PC-9 (cell line): ENCODE results near the gene A1BG. TPM values are rescaled to one million over a fixed set of nuclear protein-coding genes. Genes with fewer than 3 reads are reported as not detected.
A peak's percentile ranks its signal among the peaks of the same experiment; 100 is the strongest.

Experiments
- BruUV-seq: library from RNA; stranded (reverse); fragments of 400-500 nt; replicated peaks from 2 replicates; lab custom pipeline; 2021; lab: Mats Ljungman, UMichigan
- CTCF ChIA-PET: fragments of 300-600 bp; sonication (Branson Sonifier 250); formaldehyde crosslinking; loops from one replicate; lab custom pipeline; 2022; ENCODE audit warnings: antibody characterized with exemption; lab: Charles Lee
- POLR2A ChIA-PET: fragments of 300-600 bp; sonication (Branson Sonifier 250); formaldehyde crosslinking; loops from one replicate; lab custom pipeline; 2022; ENCODE audit warnings: antibody characterized with exemption; ENCODE audit not compliant: unreplicated experiment; lab: Charles Lee
- DNase-seq, 2 experiments: peaks; one replicate each; pipeline versions ENCODE4 v3.0.0 to v3.0.0-alpha.2; 2015 to 2022; ENCODE audit warnings: mixed read lengths in 1 of 2
- H2AFZ ChIP-seq: fragments of 200-600 bp; sonication (generic); 2 replicates; pipeline ENCODE4 v1.8.1; 2017; ENCODE audit warnings: antibody characterized with exemption
- H3F3A ChIP-seq: fragments of 200-600 bp; sonication (generic); 2 replicates; pipeline ENCODE4 v1.8.1; 2017; ENCODE audit warnings: antibody characterized with exemption, mild to moderate bottlenecking, low read depth; ENCODE audit not compliant: insufficient read depth
- H3K27ac ChIP-seq: fragments of 200-600 bp; sonication (generic); 2 replicates; pipeline ENCODE4 v1.6.1; 2016; ENCODE audit warnings: mixed run types
- H3K27me3 ChIP-seq: fragments of 200-600 bp; sonication (generic); 2 replicates; pipeline ENCODE4 v1.6.1; 2016; ENCODE audit warnings: low read depth, mixed run types; ENCODE audit not compliant: insufficient read depth
- H3K36me3 ChIP-seq: fragments of 200-600 bp; sonication (generic); 2 replicates; pipeline ENCODE4 v1.6.1; 2016; ENCODE audit warnings: low read depth, mixed run types
- H3K4me1 ChIP-seq: fragments of 200-600 bp; sonication (generic); replicated peaks from 2 replicates; pipeline ENCODE4 v1.6.1; 2016; ENCODE audit warnings: mixed run types; ENCODE audit not compliant: insufficient read depth
- H3K4me2 ChIP-seq: fragments of 200-600 bp; sonication (generic); 2 replicates; pipeline ENCODE4 v1.6.1; 2017; ENCODE audit warnings: mixed run types
- H3K4me3 ChIP-seq: fragments of 200-600 bp; sonication (generic); 2 replicates; pipeline ENCODE4 v1.6.1; 2016; ENCODE audit warnings: mixed run types
- H3K79me2 ChIP-seq: fragments of 200-600 bp; sonication (generic); 2 replicates; pipeline ENCODE4 v1.6.1; 2017; ENCODE audit warnings: low read depth, mixed run types
- H3K9me2 ChIP-seq: fragments of 200-600 bp; sonication (generic); 2 replicates; pipeline ENCODE4 v1.8.1; 2017; ENCODE audit warnings: mild to moderate bottlenecking; ENCODE audit not compliant: insufficient read depth
- H3K9me3 ChIP-seq: fragments of 200-600 bp; sonication (generic); 2 replicates; pipeline ENCODE4 v1.8.1; 2016; ENCODE audit warnings: low read depth; ENCODE audit not compliant: insufficient read depth
- H4K20me1 ChIP-seq: fragments of 200-600 bp; sonication (generic); 2 replicates; pipeline ENCODE4 v1.8.1; 2017; ENCODE audit not compliant: insufficient read depth
- EZH2 ChIP-seq: fragments of 200-600 bp; sonication (generic); IDR thresholded peaks from 2 replicates; pipeline ENCODE4 v1.8.0; 2017; ENCODE audit warnings: antibody characterized with exemption, low read depth
- intact Hi-C: fragments of 100-400 bp; cut with micrococcal nuclease; formaldehyde crosslinking; loops from one replicate; pipeline ENCODE4 v1.10.0; 2022; ENCODE audit not compliant: unreplicated experiment
- total RNA-seq: library from RNA; stranded (reverse); gene quantifications from 2 replicates; pipeline ENCODE4 v1.2.3, GENCODE V29; 2021
- TF ChIP-seq, protein P1 (sequence below): fragments of 200-600 bp; sonication (generic); conservative IDR thresholded peaks from 2 replicates; pipeline ENCODE4 v1.6.1; 2017; ENCODE audit warnings: mixed run types, antibody characterized with exemption, mild to moderate bottlenecking, moderate library complexity

The A1BG gene
- total RNA-seq, 1 experiment from 2014 or later = 2.5 TPM

DNA sequence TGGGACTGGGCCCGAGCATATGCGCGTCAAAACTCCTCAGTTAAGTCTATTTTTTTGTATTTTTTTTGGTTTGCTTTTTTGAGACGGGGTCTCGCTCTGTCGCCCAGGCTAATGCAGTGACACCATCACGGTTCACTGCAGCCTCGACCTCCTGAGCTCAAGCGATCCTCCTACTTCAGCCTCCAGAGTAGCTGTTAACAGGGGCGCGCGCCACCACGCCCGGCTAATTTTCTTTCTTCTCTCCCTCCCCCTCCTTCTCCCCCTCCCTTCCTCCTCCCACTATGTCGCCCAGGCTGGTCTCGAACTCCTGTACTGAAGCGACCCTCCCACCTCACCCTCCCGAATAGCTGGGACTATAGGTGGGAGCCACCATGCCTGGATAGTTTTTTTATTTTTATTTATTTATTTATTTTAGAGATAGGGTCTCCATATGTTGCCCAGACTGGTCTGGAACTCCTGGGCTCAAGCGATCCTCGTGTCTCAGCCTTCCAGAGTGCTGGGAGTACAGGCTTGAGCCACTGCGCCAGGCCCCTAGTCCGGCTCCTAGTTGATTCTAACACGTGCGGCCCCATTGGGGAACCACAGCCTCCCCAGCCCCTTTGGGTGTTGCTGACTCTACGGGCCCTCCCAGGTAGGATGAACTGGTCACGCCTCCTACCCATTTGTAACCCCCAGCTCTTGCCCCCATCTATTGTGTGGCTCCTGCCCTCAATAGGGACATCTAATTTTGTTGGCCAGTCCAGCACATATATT lies 28.3 kb upstream of the A1BG start:
- H3K9me2 ChIP-seq = no peaks in the 10 kb centered on the region
- H4K20me1 ChIP-seq = no peaks in the 10 kb centered on the region
- H3K4me1 ChIP-seq = peaks cover 12% of the 10 kb centered on the region
- CTCF ChIA-PET = no interaction called here
- TF ChIP-seq, protein P1, sequence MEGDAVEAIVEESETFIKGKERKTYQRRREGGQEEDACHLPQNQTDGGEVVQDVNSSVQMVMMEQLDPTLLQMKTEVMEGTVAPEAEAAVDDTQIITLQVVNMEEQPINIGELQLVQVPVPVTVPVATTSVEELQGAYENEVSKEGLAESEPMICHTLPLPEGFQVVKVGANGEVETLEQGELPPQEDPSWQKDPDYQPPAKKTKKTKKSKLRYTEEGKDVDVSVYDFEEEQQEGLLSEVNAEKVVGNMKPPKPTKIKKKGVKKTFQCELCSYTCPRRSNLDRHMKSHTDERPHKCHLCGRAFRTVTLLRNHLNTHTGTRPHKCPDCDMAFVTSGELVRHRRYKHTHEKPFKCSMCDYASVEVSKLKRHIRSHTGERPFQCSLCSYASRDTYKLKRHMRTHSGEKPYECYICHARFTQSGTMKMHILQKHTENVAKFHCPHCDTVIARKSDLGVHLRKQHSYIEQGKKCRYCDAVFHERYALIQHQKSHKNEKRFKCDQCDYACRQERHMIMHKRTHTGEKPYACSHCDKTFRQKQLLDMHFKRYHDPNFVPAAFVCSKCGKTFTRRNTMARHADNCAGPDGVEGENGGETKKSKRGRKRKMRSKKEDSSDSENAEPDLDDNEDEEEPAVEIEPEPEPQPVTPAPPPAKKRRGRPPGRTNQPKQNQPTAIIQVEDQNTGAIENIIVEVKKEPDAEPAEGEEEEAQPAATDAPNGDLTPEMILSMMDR = no peak
- no peak for TF ChIP-seq EZH2
- peak overlapping the region; percentile 92 for H3K4me3 ChIP-seq
- POLR2A ChIA-PET = interaction anchor here (0.6 to 1.3 kb wide), 2 partner anchors 11 to 19 kb away, joined by 3 to 4 read pairs; partner anchors contain the start of gene ZNF497
- H3K4me2 ChIP-seq = peak overlapping the region; percentile 76
- H3F3A ChIP-seq = no peaks in the 10 kb centered on the region
- intact Hi-C loops = loop anchor here (1.0 to 5.0 kb wide), 5 partner anchors 13 to 96 kb away; partner anchors contain the start of genes RNF225, ZNF446, ZNF497 and ZNF584
- no peaks in the 10 kb centered on the region for H3K27me3 ChIP-seq
- no peaks in the 10 kb centered on the region for H3K36me3 ChIP-seq
- H2AFZ ChIP-seq = peak overlapping the region; percentile 77
- BruUV-seq = no TSS peak
- no peak overlapping the region for H3K27ac ChIP-seq
- DNase-seq = no peak
- H3K9me3 ChIP-seq = no peaks in the 10 kb centered on the region
- peaks cover 28% of the 10 kb centered on the region for H3K79me2 ChIP-seq

DNA sequence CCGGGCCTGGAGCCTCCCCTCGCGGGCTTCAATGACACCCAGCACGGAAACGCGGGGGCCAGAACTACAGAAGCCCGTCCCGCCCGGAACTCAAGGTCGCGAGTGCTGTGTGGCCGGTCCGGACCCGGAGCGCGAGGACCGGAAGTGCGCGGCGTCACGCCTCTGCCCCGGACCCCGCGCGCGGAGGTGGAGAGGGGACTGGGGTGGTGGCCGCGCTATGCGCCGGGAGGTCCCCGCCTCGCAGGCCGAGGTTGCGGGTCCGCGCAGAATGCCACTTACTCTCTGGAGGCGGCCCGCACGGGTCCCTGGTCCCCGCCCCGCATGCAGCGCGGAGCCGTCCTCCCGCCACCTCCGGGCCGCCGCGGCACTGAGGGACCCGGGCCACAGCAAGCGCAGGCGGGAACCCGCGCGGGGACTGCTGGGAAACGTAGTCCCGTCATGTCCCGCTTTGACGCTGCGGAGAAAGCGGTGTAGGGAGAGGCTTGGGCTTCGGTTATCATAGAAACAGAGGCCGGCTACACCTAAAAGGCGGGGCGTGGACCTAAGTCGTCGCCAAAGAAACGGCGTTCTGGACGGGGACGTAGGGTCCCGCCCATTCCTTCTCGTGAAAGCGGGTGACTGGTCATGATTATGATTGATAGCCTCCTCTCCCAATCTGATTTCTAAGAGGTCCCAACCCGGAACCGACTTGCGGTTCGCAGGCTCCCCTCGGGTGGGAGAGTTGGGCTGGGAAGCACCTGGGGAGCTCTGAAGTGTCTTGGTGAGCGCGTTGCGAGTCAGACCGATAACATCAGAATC lies 27.6 kb upstream of the A1BG start, which contains the start of gene ZNF837:
Gene ZNF837 (minus strand): TSS at position 369 of the 798 bp plus-strand sequence. CDS start 11,698 bp downstream, outside the sequence.
- Histone ChIP-seq H3K4me3 (peak within 1 kb of the TSS; percentile 92), H3K4me2 (peak within 1 kb of the TSS; percentile 90), H3K9me3 (no peaks in the 10 kb centered on the region), H3K4me1 (peaks cover 12% of the 10 kb centered on the region), H3F3A (no peaks in the 10 kb centered on the region), H2AFZ (peak within 1 kb of the TSS; percentile 77), H3K27ac (no peak within 1 kb of the TSS), H3K79me2 (peaks cover 28% of the 10 kb centered on the region), H3K36me3 (no peaks in the 10 kb centered on the region), H4K20me1 (no peaks in the 10 kb centered on the region), H3K27me3 (no peaks in the 10 kb centered on the region), H3K9me2 (no peaks in the 10 kb centered on the region)
- no TSS peak for BruUV-seq
- ChIA-PET POLR2A (interaction anchor here (0.6 to 1.3 kb wide), 2 partner anchors 12 to 18 kb away, joined by 3 to 4 read pairs; partner anchors contain the start of gene ZNF497), CTCF (no interaction called here)
- intact Hi-C loops = loop anchor here (1.0 to 5.0 kb wide), 5 partner anchors 14 to 96 kb away; partner anchors contain the start of genes RNF225, ZNF446, ZNF497 and ZNF584
- TF ChIP-seq EZH2 = no peak
- TF ChIP-seq, protein P1 = no peak
- DNase-seq = peak; percentile 96 to 98

DNA sequence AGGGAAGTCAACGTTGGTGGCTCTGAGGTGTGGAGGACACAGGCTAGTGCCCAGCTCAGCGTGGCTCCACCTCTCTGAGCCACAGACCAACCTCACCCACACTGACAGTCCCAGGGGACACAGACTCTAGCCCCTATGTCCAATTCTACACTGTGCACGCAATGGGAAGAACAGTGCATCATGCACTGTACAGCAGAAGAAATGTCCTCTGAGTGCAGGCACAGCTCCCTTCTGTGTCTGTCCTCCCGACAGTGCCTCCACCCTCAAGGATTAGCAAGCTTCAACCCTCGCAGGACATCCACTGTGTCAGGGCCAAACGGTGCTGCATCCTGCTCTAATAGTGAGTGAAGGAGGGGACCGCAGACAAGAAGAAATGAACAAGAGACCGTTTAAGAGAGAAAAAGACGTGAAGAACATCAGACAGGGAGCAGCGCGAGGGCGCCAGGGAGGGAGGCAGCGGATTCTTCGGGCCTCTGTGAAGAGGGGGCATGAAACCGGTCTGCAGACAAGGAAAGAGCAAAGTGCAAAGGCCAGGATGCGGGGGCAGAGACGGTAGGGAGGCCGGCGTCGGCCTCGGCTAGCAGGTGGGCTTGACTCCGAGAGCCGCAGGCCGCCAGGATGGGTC lies 26.9 kb upstream of the A1BG start:
- peak overlapping the region; percentile 71 for H2AFZ ChIP-seq
- no peaks in the 10 kb centered on the region for H3K9me3 ChIP-seq
- peak overlapping the region; percentile 90 for H3K4me2 ChIP-seq
- intact Hi-C loops = loop anchor here (2.0 to 5.0 kb wide), 2 partner anchors 15 to 97 kb away; partner anchors contain the start of genes RNF225 and ZNF446
- peaks cover 21% of the 10 kb centered on the region for H3K79me2 ChIP-seq
- ChIA-PET POLR2A (interaction anchor here (0.6 to 1.1 kb wide), 2 partner anchors 28 to 50 kb away, joined by 4 to 26 read pairs; no protein-coding TSS in a partner anchor), CTCF (no interaction called here)
- H3F3A ChIP-seq = no peaks in the 10 kb centered on the region
- H3K27ac ChIP-seq = no peak overlapping the region
- no peaks in the 10 kb centered on the region for H3K27me3 ChIP-seq
- DNase-seq = no peak
- no peaks in the 10 kb centered on the region for H3K36me3 ChIP-seq
- peaks cover 5% of the 10 kb centered on the region for H3K4me1 ChIP-seq
- TSS peak; percentile 48 for BruUV-seq
- TF ChIP-seq EZH2 = no peak
- TF ChIP-seq, protein P1 = no peak
- H4K20me1 ChIP-seq = no peaks in the 10 kb centered on the region
- H3K9me2 ChIP-seq = no peaks in the 10 kb centered on the region
- H3K4me3 ChIP-seq = peak overlapping the region; percentile 92
